ENCODE results near the gene TUBA4B.

- TF ChIP-seq ZNF70 (CRISPR knock-in tag; IDR thresholded peaks at IDR 0.05) (no peak), CSRNP3 (CRISPR knock-in tag; IDR thresholded peaks at IDR 0.05) (no peak)
These were observed 20.9 kb downstream of the TUBA4B start for GRCh38 chr2:219273937-219274336.
